ENCODE results near the gene PGLYRP2.

DNA sequence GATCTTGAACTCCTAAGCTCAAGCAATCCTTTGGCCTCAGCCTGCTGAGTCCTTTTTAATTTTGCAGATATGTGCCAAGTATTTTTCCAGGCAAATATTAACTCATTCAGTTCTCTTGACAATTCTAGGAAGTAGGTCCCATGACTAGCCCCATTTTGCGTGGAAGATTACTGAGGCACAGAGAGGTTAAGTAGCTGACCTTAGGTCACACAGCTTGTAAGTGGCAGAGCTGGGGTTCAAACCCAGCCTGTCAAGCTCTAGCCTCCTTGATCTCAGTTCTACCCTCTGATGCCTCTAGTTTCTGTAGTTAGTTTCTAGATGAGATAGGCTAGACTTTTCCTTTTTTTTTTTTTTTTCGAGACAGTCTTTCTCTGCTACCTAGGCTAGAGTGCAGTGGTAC is 47.1 kb upstream of the PGLYRP2 start:
- TF ChIP-seq, protein P1, sequence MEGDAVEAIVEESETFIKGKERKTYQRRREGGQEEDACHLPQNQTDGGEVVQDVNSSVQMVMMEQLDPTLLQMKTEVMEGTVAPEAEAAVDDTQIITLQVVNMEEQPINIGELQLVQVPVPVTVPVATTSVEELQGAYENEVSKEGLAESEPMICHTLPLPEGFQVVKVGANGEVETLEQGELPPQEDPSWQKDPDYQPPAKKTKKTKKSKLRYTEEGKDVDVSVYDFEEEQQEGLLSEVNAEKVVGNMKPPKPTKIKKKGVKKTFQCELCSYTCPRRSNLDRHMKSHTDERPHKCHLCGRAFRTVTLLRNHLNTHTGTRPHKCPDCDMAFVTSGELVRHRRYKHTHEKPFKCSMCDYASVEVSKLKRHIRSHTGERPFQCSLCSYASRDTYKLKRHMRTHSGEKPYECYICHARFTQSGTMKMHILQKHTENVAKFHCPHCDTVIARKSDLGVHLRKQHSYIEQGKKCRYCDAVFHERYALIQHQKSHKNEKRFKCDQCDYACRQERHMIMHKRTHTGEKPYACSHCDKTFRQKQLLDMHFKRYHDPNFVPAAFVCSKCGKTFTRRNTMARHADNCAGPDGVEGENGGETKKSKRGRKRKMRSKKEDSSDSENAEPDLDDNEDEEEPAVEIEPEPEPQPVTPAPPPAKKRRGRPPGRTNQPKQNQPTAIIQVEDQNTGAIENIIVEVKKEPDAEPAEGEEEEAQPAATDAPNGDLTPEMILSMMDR (IDR thresholded peaks at IDR 0.05), result no peak
- no peak for TF ChIP-seq POLR2A (IDR thresholded peaks at IDR 0.05)

Data from adrenal gland (tissue), 5 donors.